GM12801 (cell line): Measurements from ENCODE around the gene SUSD4.

Source experiments
- CTCF ChIP-seq: IDR thresholded peaks from one replicate; pipeline ENCODE4 v1.5.1; 2011; ENCODE audit warnings: control low read depth; ENCODE audit not compliant: insufficient read length; ENCODE audit errors: extremely low read depth

The SUSD4 gene

GRCh38 chr1:223258751-223259198 lies 105.2 kb downstream of the SUSD4 start:
- no peak for TF ChIP-seq CTCF

- TF ChIP-seq CTCF: no peak
These were observed 106.0 kb downstream of the SUSD4 start for GRCh38 chr1:223257856-223258550.

- TF ChIP-seq CTCF: no peak
These were observed 107.9 kb downstream of the SUSD4 start for GRCh38 chr1:223256034-223256433.

GRCh38 chr1:223253916-223254315 lies 110.1 kb downstream of the SUSD4 start:
- TF ChIP-seq CTCF: no peak

GRCh38 chr1:223250632-223251015 lies 113.4 kb downstream of the SUSD4 start:
- TF ChIP-seq CTCF: no peak

- no peak for TF ChIP-seq CTCF
These were observed 113.9 kb downstream of the SUSD4 start for GRCh38 chr1:223249854-223250631.

DNA sequence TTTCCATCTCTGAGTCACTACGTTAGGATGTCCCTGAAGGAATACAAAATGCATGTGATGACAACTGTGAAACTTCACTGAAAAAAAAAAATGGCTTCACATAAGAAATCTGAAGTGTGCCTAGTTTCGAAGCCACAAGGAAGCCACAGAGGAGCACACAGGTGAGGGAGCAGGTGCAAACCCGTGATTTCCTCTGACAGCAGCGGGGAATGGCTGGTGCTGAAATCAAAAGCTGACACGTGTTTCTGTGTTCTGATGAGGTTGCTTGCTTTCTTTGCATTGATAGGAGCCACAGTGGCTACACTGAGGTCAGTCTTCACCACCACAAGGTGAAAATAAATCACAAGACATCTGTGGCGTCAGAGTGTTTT lies 115.2 kb downstream of the SUSD4 start:
- TF ChIP-seq CTCF: no peak
